HG03439 (cell line): ENCODE results near the gene TMEM60.

Experiments
- ATAC-seq: cut with Tn5 transposase; IDR thresholded peaks from one replicate; pipeline ENCODE4 v1.9.1; 2021; ENCODE audit warnings: mild to moderate bottlenecking, moderate library complexity; ENCODE audit not compliant: unreplicated experiment

TMEM60 gene

GRCh38 chr7:77782383-77782782 is 15.9 kb downstream of the TMEM60 start:
- no peak for ATAC-seq

DNA sequence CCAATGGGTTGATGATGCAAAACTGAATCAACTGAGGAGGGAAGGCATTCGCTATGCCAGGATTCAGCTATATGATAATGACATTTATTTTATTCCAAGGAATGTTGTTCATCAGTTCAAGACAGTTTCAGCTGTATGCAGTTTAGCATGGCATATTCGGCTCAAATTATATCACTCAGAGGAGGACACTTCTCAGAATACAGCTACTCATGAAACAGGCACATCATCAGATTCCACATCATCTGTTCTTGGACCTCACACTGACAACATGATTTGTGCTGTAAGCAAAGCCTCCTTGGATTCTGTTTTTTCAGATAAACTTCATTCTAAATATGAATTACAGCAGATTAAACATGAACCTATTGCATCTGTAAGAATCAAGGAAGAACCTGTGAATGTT is 19.7 kb downstream of the TMEM60 start:
- ATAC-seq, result no peak

DNA sequence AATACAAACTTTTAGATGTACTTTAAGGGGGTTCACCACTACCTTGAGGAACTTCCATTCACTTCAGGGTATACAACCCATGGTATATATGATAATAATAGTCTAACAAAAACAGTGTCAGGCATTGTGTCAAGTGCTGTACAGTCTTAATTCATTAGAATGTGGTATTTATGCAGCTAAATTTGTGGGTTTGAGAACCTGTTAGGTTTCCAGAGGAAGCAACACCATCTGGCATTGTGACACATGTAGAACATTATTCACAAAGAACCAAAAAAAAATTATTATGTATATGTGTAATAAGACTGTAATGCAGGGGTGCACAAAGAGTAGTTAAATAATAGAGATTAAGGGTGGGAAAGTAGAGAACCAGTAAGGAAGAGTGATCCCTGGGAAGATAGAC is 26.3 kb downstream of the TMEM60 start:
- ATAC-seq, result no peak

DNA sequence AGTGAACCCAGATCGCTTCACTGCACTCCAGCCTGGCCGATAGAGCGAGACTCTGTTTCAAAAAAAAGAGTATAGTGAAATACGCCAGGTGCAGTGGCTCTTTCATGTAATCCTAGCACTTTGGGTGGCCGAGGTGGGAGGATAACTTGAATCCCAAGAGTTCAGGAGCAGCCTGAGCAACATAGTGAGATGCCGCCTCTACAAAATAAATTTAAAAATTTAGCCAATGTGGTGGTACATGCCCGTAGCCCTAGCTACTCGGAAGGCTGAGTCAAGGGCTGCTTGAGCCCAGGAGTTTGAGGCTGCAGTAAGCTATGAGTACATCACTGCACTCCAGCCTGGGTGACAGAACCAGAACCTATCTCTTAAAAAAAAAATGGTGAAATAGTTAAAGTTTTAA is 27.9 kb downstream of the TMEM60 start:
- no peak for ATAC-seq

DNA sequence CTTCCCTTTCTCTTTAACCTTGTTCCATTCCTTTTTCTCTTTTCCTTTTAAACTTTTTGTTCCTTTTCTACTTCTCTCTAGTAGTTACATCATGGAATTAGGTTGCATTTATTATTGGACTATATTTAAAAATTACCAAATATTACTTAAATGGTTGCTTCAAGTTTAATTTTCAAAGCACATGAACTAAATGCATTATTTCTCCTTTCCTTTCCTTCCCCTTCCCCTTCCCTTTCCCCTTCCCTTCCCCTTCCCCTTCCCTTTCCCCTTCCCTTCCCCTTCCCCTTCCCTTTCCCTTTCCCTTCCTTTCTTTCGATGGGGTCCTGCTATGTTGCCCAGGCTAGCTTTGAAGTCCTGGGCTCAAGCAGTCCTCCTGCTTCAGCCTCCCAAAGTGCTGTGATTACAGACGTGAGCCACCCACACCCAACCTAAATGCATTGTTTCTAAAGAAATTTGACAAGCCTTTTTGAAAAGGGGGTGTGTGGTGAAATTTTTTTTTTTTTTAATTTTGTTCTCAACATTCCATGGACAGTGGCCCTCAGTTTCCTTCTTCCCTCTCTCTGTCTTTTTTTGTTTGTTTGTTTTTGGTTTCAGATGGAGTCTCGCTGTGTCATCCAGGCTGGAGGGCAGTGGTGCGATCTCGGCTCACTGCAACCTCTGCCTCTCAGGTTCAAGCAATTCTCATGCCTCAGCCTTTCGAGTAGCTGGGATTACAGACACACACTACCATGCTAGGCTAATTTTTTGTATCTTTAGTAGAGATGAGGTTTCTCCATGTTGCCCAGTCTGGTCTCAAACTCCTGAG is 31.2 kb downstream of the TMEM60 start:
- no peak for ATAC-seq

GRCh38 chr7:77765906-77766800 is 32.1 kb downstream of the TMEM60 start:
- no peak for ATAC-seq

DNA sequence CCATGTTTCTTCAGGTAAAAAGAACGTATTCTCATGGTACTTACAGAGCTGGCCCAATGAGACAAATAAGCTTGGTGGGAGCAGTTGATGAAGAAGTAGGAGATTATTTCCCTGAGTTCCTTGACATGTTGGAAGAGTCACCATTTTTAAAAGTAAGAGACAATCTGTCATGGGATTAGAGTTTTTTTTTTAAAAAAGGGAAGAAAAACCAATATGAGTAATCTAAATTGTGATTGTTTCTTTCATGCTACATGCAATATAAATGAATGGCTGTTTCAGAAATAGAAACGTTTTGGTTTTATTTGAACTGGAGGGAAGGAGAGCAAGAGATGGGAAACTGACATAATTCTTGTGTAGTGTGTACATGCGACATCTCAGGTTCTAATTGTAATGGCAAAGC is 32.8 kb downstream of the TMEM60 start:
- no peak for ATAC-seq

DNA sequence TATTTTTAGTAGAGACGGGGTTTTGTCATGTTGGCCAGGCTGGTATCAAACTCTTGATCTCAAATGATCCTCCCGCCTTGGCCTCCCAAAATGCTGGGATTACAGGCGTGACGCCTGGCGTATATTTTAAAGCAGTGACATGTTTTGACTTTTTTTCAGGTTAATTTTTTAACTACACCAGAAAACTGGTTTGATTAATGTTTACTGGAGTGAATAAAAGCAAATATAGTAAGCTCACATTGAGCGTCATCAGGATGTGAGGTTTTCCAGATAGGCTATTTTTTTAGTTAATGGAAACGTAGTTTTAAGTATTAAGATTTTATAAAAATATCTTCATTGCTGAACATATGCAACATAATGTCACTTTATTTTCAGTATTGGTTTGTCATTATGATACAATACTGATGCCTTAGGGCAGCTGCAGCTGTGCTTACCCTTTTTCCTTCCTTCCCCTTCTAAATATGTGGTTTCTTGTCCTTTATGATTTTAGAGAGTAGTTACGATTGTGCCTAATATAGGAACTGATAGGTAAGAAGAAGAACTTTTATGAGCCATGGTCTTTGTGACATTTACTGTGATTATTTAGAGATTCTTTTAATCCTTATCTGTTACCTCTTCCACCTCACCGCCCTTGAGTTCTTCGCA is 37.3 kb downstream of the TMEM60 start:
- no peak for ATAC-seq

- peak; percentile 55 for ATAC-seq
These were observed 38.8 kb downstream of the TMEM60 start for GRCh38 chr7:77759294-77759889.

GRCh38 chr7:77757589-77757988 is 40.6 kb downstream of the TMEM60 start:
- ATAC-seq, result peak; percentile 72

GRCh38 chr7:77753173-77753572 is 45.1 kb downstream of the TMEM60 start:
- no peak for ATAC-seq

DNA sequence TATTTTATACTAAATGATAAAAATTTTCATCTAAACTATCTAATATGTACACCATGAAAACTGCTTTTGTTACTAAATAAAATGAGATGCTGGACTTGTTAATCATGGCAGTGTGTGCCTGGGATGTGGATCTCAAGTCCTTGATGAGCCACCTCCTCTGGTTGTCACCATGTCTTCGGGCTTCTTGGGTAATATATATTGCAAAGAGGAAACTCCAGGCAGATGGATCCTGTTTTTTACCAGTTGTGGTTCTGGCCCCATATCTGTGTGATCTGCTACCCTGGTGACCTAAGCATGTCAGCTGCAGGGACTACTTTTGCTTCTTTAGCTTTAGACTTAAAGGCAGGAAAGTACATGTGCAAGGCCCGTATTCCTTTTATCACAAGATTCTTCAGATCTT is 46.2 kb downstream of the TMEM60 start:
- ATAC-seq, result no peak

- ATAC-seq, result no peak
These were observed 50.5 kb downstream of the TMEM60 start for GRCh38 chr7:77747718-77748117.

DNA sequence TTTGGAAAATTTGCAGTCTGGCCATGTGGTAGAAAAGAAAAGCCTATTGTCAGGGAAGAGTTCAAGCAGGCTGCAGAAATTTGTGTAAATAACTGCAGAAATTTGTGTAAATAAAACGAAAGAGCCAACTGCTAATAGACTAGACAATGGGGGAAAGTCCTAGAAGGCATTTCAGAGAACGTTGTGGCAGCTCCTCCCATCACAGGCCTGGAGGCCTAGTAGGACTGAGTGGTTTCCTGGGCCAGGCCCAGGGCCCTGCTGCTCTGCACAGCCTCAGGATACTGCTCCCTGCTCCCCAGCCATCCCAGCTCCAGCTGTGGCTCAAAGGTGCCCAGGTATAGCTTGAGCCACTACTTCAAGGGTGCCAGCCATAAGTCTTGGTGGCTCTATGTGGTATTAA is 51.1 kb downstream of the TMEM60 start:
- ATAC-seq, result no peak

- no peak for ATAC-seq
These were observed 51.4 kb downstream of the TMEM60 start for GRCh38 chr7:77746824-77747165.

DNA sequence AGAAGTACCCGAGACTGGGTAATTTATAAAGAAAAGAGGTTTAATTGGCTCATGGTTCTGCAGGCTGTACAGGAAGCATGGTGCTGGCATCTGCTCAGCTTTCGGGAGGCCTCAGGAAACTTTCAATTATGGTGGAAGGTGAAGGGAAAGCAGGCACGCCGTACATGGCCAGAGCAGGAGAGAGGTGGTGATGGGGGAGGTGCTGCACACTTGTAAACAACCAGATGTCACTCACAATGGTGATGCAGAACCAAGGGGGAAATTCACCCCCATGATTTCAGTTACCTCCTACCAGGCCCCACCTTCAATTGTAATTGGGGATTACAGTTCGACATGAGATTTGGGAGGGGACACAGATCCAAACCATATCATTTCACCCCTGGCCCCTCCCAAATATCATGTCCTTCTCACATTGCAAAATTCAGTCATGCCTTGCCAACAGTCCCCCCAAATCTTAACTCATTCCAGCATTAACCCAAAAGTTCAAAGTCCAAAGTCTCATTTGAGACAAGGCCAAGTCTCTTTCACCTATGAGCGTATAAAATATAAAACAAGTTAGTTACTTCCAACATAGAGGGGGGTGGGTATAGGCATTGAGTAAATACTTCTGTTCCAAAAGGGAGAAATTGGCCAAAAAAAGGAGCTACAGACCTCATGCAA is 51.9 kb downstream of the TMEM60 start:
- ATAC-seq, result no peak

DNA sequence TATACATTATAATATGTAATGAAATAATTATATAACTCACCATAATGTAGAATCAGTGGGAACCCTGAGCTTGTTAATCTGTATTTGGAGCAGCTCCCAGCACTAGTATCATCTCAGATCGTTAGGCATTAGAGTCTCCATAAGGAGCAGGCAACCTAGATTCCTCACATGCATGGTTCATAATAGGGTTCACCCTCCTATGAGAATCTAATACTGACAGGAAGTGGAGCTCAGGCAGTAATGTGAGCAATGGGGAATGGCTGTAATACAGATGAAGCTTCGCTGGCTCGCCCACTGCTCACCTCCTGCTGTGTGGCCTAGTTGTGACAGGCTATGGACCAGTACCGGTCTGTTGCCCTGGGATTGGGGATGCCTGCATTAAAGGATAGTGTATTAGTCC is 52.5 kb downstream of the TMEM60 start:
- ATAC-seq, result no peak
